CD4-positive, CD25-positive, alpha-beta regulatory T cell (primary cell): Measurements from ENCODE around the gene FILIP1L. TPM values are rescaled to one million over a fixed set of nuclear protein-coding genes. Genes with fewer than 3 reads are reported as not detected.

ENCODE experiments used
- ATAC-seq, 2 donors: fragments of 150-1000 bp; cut with Tn5 transposase; one replicate each; pipeline ENCODE4 v1.10.0; 2021; ENCODE audit warnings: low read depth in 2 of 2, moderate number of reproducible peaks in 2 of 2, moderate library complexity in 1 of 2
- DNase-seq, 3 donors: peaks; one replicate each; pipeline versions ENCODE4 v3.0.0 to v3.0.0-alpha.2; 2012 to 2022; ENCODE audit warnings: mixed read lengths in 1 of 3
- H3K27ac ChIP-seq: one replicate; pipeline ENCODE4 v1.7.0; 2013; ENCODE audit warnings: mild to moderate bottlenecking, low read length; ENCODE audit not compliant: insufficient read depth, poor library complexity, severe bottlenecking
- H3K27me3 ChIP-seq: one replicate; pipeline ENCODE4 v1.7.0; 2013; ENCODE audit warnings: low read length; ENCODE audit not compliant: control insufficient read depth, insufficient read depth
- H3K36me3 ChIP-seq: one replicate; pipeline ENCODE4 v1.7.0; 2013; ENCODE audit warnings: mild to moderate bottlenecking, low read length, moderate library complexity; ENCODE audit not compliant: control insufficient read depth, insufficient read depth
- H3K4me1 ChIP-seq: 2 replicates; pipeline ENCODE4 v1.7.0; 2013; ENCODE audit warnings: mild to moderate bottlenecking, low read length; ENCODE audit not compliant: insufficient read depth, control insufficient read depth, poor library complexity, severe bottlenecking
- H3K4me3 ChIP-seq: one replicate; pipeline ENCODE4 v1.7.0; 2013; ENCODE audit warnings: low read depth, mild to moderate bottlenecking, low read length, moderate library complexity
- H3K9me3 ChIP-seq, 2 experiments: 1 replicate in 1 of 2; 2 replicates in 1 of 2; pipeline ENCODE4 v1.7.0; 2013; ENCODE audit warnings: low read length in 2 of 2, mild to moderate bottlenecking in 1 of 2, moderate library complexity in 1 of 2; ENCODE audit not compliant: control insufficient read depth in 2 of 2
- H3K27ac Mint-ChIP-seq, 3 donors: one replicate each; pipeline ENCODE4 v1.8.0; 2020 to 2022; ENCODE audit warnings: mild to moderate bottlenecking in 3 of 3, mixed read lengths in 3 of 3, moderate library complexity in 2 of 3
- H3K27me3 Mint-ChIP-seq: one replicate; pipeline ENCODE4 v1.8.0; 2022; ENCODE audit warnings: mild to moderate bottlenecking, mixed read lengths
- H3K36me3 Mint-ChIP-seq: one replicate; pipeline ENCODE4 v1.8.0; 2020; ENCODE audit warnings: mixed read lengths
- H3K4me1 Mint-ChIP-seq, 4 donors: one replicate each; pipeline ENCODE4 v1.8.0; 2020 to 2022; ENCODE audit warnings: mixed read lengths in 4 of 4, mild to moderate bottlenecking in 1 of 4
- H3K4me3 Mint-ChIP-seq, 4 donors: one replicate each; pipeline ENCODE4 v1.8.0; 2020 to 2022; ENCODE audit warnings: mild to moderate bottlenecking in 4 of 4, mixed read lengths in 4 of 4, moderate library complexity in 3 of 4
- H3K9me3 Mint-ChIP-seq, 7 donors: one replicate each; pipeline ENCODE4 v1.8.0; 2020 to 2022; ENCODE audit warnings: mixed read lengths in 7 of 7, mild to moderate bottlenecking in 3 of 7, moderate library complexity in 2 of 7
- polyA plus RNA-seq, 4 donors: library from polyadenylated mRNA; unstranded; fragments of 300-500 nt; fragmentation: Illumina TruSeq; gene quantifications; one replicate each; pipeline ENCODE4 v1.2.3, GENCODE V29; 2021
- total RNA-seq: library from RNA; stranded (reverse); gene quantifications from one replicate; pipeline ENCODE4 v1.2.3, GENCODE V29; 2022

FILIP1L gene
- total and polyA plus RNA-seq, 5 donors from 2014 or later = 0.37 to 1.0 (median 0.65) TPM; not detected in 2

DNA sequence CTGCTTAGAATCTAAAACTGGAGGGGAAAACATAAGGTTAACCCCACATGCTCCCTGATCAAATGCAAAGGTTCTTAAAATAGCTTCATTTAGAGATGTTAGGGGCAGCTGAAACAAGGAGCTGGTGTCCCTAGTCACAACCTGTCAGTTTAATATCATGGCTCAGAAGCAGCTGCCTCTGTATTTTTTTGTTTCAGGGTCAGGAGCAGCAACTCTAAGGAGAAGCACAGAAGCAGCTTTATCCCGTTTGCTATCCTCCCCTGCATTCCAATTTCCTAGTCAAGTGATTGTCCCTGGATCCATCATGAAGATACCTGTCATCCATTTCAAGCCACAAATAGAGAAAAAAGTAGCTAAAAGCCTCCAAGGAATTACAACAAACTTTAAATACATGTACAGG lies 4.1 kb downstream of the FILIP1L start:
- peak overlapping the region in 1 of 3 donors; percentile 23 for H3K27ac Mint-ChIP-seq
- Histone ChIP-seq H3K4me3 (no peak overlapping the region), H3K4me1 (no peaks in the 10 kb centered on the region), H3K27me3 (no peaks in the 10 kb centered on the region), H3K27ac (no peak overlapping the region), H3K36me3 (no peaks in the 10 kb centered on the region), H3K9me3 (no peaks in the 10 kb centered on the region)
- no peaks in the 10 kb centered on the region for H3K9me3 Mint-ChIP-seq
- H3K4me3 Mint-ChIP-seq = no peak overlapping the region
- peaks cover 10% of the 10 kb centered on the region for H3K36me3 Mint-ChIP-seq
- ATAC-seq (no peak), DNase-seq (no peak)
- peaks cover 0 to 6% (median 2%) of the 10 kb centered on the region in 4 donors for H3K4me1 Mint-ChIP-seq
- no peaks in the 10 kb centered on the region for H3K27me3 Mint-ChIP-seq

DNA sequence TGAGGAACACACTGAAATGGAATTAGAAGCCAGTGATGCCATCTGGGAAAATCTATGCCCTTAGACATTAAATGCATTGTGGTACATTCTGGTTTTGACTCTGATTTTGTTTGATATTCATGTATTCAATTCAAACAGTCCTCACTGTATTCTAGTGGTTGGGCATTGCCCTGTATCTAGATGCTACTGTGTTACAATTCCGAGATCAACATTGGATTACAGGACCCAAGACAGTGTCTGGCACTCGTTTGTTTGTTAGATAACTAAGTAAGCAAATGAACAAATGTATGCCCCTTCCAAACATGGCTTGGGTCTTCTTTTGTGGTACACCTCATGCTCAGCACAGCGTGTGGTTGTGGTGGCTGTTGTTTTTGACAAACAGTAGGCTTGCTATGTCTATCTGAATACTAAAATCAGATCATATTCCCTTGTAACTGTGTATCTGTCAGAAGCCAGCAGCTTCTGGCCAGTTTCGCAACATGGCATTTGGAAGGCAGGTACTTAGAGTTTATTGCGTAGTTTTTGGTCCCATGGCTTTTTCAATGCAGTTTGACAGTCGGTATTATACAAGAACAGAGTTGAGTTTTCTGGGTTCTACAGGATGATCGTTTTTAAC lies 5.7 kb downstream of the FILIP1L start:
- no peaks in the 10 kb centered on the region for H3K36me3 ChIP-seq

DNA sequence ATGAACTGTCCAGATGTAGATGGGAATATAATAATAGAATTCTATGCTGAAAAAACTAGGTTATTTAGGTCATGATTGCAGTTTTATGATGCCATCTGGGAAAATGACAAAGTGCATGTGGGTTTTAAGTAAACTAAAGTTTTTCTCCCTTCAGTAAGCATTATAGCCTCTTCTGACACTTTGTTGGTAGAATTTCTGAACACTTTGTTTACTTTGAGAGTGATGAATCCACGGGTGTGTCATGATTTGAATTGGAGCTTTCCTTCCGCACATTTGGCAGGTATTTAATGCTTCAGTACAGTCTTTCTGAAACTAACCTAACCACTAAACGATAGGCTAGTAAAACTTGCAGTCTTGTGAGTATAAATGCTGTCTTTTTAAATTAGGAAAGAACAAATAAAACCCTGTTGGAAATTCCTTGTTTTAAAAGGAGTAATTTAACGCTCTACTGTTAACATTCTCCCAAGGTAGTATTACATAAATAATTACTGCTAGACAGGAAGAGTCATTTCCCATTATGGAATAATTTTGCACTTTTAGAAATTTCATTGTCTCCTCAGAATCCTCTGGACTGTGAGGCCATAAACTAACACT lies 7.0 kb downstream of the FILIP1L start:
- Histone ChIP-seq H3K36me3 (no peaks in the 10 kb centered on the region), H3K9me3 (no peaks in the 10 kb centered on the region), H3K4me3 (no peak overlapping the region), H3K27ac (no peak overlapping the region), H3K27me3 (no peaks in the 10 kb centered on the region), H3K4me1 (no peaks in the 10 kb centered on the region)
- Mint-ChIP-seq H3K36me3 (peaks cover 6% of the 10 kb centered on the region), H3K27me3 (no peaks in the 10 kb centered on the region), H3K27ac (no peak overlapping the region), H3K4me3 (no peak overlapping the region), H3K4me1 (peaks cover 0 to 6% (median 2%) of the 10 kb centered on the region in 4 donors), H3K9me3 (no peaks in the 10 kb centered on the region)
- ATAC-seq (no peak), DNase-seq (no peak)

More for the DNA sequence above, 5.7 kb downstream of the FILIP1L start:
- H3K27me3 Mint-ChIP-seq = no peaks in the 10 kb centered on the region
- ATAC-seq (no peak), DNase-seq (no peak)
- H3K4me3 Mint-ChIP-seq = no peak overlapping the region
- H3K9me3 ChIP-seq = no peaks in the 10 kb centered on the region
- H3K27ac Mint-ChIP-seq = no peak overlapping the region
- no peak overlapping the region for H3K4me3 ChIP-seq
- H3K36me3 Mint-ChIP-seq = peaks cover 7% of the 10 kb centered on the region
- no peak overlapping the region for H3K27ac ChIP-seq
- peaks cover 0 to 6% (median 2%) of the 10 kb centered on the region in 4 donors for H3K4me1 Mint-ChIP-seq
- no peaks in the 10 kb centered on the region for H3K9me3 Mint-ChIP-seq
- no peaks in the 10 kb centered on the region for H3K27me3 ChIP-seq
- H3K4me1 ChIP-seq = no peaks in the 10 kb centered on the region

DNA sequence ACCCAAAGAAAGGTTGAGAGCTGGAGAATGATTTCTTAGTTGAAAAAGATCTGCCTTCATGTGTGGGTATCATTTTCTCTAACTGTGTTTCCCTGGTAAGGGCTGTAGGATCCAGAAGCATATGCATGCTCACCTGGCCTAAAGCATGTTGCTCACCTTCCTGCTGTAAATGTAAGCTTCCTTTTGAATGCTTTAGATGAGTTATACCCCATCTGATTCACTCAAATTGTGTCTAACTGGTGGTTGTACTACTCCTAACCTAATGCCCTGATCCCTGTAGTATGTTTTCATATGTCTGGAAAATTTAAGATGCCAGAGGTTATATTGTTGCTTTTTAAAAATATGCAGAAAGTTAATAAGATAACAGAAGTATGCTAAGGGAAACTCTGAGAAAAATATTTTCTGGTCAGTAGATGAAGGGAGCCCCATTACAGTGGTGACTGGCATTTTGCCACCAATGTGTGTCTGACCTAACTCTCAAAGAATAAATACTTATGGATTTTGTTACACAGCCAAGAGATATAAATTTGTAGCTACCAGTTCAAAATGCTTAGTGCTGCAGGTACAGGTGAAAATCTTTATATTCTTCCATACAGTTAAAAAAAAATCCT lies 7.7 kb downstream of the FILIP1L start:
- Histone ChIP-seq H3K4me1 (no peaks in the 10 kb centered on the region), H3K36me3 (no peaks in the 10 kb centered on the region), H3K4me3 (no peak overlapping the region), H3K27me3 (no peaks in the 10 kb centered on the region), H3K27ac (no peak overlapping the region), H3K9me3 (no peaks in the 10 kb centered on the region)
- H3K4me3 Mint-ChIP-seq = no peak overlapping the region
- H3K9me3 Mint-ChIP-seq = no peaks in the 10 kb centered on the region
- DNase-seq (no peak), ATAC-seq (no peak)
- H3K27me3 Mint-ChIP-seq = no peaks in the 10 kb centered on the region
- H3K4me1 Mint-ChIP-seq = peaks cover 0 to 6% (median 2%) of the 10 kb centered on the region in 4 donors
- H3K36me3 Mint-ChIP-seq = peaks cover 6% of the 10 kb centered on the region
- no peak overlapping the region for H3K27ac Mint-ChIP-seq

DNA sequence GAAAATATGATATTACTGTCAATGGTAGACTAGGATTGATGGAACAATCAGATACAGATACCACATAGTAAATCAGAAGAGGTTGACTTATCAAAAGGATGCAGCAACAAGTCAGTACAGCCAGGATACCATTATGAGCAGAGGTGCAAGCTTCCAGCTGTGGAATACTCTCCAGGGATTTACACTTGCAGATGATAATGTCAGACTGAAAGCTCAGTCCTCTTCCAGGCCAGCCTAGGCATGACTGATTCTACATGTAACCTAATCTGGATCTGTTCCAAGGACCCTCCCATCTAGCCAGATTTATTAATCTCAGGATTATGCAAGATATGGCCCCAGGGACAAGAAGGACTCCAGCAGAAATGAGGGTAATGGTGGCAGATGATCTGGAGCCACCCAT lies 8.2 kb downstream of the FILIP1L start:
- H3K27ac Mint-ChIP-seq = no peak overlapping the region

DNA sequence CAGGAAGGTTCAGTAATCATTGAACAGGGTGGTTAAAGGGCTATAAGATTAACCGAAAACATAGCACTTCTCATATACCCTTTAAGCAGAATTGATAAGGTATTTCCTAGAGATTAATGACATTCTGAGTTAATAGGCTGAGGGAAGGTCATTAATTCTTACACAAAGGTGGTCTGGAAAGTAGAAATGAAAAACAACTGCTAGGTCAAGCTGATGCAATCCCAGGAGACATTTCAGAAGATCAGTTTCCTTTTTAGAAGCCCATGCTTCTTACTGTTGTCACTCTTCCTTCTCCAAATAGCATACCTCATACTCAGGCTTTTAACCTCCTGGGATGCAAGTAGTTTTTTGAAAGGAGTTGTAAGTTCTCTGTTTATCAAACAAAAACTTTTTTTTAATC lies 8.8 kb downstream of the FILIP1L start:
- H3K4me3 ChIP-seq = no peak overlapping the region
- H3K27ac ChIP-seq = no peak overlapping the region
- no peaks in the 10 kb centered on the region for H3K9me3 ChIP-seq
- no peaks in the 10 kb centered on the region for H3K27me3 ChIP-seq
- H3K4me1 ChIP-seq = no peaks in the 10 kb centered on the region
- H3K36me3 ChIP-seq = no peaks in the 10 kb centered on the region
- Mint-ChIP-seq H3K9me3 (peaks cover 0 to 4% (median 1%) of the 10 kb centered on the region in 7 donors), H3K4me3 (no peak overlapping the region), H3K36me3 (peaks cover 13% of the 10 kb centered on the region), H3K27ac (no peak overlapping the region), H3K4me1 (peaks cover 0 to 6% (median 2%) of the 10 kb centered on the region in 4 donors), H3K27me3 (no peaks in the 10 kb centered on the region)
- ATAC-seq = no peak
- peak in 1 of 3 donors; percentile 30 for DNase-seq

More for the DNA sequence above, 8.2 kb downstream of the FILIP1L start:
- H3K9me3 Mint-ChIP-seq = peaks cover 0 to 2% (median under 1%) of the 10 kb centered on the region in 7 donors
- H3K27me3 Mint-ChIP-seq = no peaks in the 10 kb centered on the region
- Histone ChIP-seq H3K4me3 (no peak overlapping the region), H3K36me3 (no peaks in the 10 kb centered on the region), H3K27me3 (no peaks in the 10 kb centered on the region), H3K27ac (no peak overlapping the region), H3K9me3 (no peaks in the 10 kb centered on the region), H3K4me1 (no peaks in the 10 kb centered on the region)
- ATAC-seq (no peak), DNase-seq (no peak)
- H3K4me3 Mint-ChIP-seq = no peak overlapping the region
- peaks cover 0 to 6% (median 2%) of the 10 kb centered on the region in 4 donors for H3K4me1 Mint-ChIP-seq
- H3K36me3 Mint-ChIP-seq = peaks cover 10% of the 10 kb centered on the region

DNA sequence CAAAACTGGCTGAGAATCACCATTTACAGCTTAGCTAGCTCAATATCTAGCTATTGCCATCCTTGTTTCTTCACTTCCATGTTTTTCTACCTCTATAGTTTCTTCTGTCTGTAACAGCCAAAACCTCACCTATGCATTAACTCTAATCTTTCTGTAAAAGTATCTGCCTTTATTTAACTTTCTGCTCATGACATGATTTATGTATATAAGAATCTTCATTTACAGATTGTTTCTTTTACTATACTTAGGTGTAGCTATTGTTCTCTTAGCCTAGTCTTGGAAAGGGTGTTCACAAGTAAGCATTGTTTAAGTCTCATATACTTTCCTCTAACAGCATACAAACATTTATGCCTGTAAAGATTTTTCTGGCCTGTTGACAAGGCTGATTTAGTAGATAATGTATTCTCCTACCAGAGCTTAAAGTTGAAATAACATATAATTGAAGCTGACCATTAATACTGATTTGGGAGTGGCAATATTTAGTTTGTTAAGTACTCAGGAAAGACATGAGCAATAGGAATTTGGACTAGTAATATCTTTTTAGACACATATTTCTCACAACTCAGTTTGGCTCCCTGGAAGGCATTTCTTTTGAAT lies 9.4 kb downstream of the FILIP1L start:
- Mint-ChIP-seq H3K36me3 (peaks cover 13% of the 10 kb centered on the region), H3K9me3 (peaks cover 0 to 4% (median 2%) of the 10 kb centered on the region in 7 donors), H3K4me1 (peaks cover 0 to 6% (median 2%) of the 10 kb centered on the region in 4 donors), H3K27ac (no peak overlapping the region), H3K4me3 (no peak overlapping the region), H3K27me3 (no peaks in the 10 kb centered on the region)
- H3K4me3 ChIP-seq = no peak overlapping the region
- no peaks in the 10 kb centered on the region for H3K36me3 ChIP-seq
- H3K27ac ChIP-seq = no peak overlapping the region
- DNase-seq (no peak), ATAC-seq (no peak)
- H3K9me3 ChIP-seq = no peaks in the 10 kb centered on the region
- no peaks in the 10 kb centered on the region for H3K27me3 ChIP-seq
- H3K4me1 ChIP-seq = no peaks in the 10 kb centered on the region
